Vagina (tissue), 2 donors: Measurements from ENCODE around the gene CCDC184.
"Not testable (repeated sequence)": the region's sequence is repeated elsewhere in the genome, so short reads cannot be mapped to it uniquely, and the experiment has no call there.

Experiments used
- POLR2A ChIP-seq, 2 donors: fragments of 450-650 bp; IDR thresholded peaks; one replicate each; pipeline ENCODE4 v1.6.1; 2017; ENCODE audit warnings: antibody characterized with exemption in 2 of 2, mild to moderate bottlenecking in 2 of 2, moderate library complexity in 2 of 2
- POLR2AphosphoS5 ChIP-seq, 2 donors: sonication (generic); formaldehyde crosslinking; IDR thresholded peaks; one replicate each; pipeline ENCODE4 v1.9.0; 2017; ENCODE audit warnings: antibody characterized with exemption in 2 of 2, mild to moderate bottlenecking in 2 of 2, low read depth in 1 of 2; ENCODE audit not compliant: insufficient read depth in 1 of 2

- not testable (repeated sequence) for TF ChIP-seq POLR2AphosphoS5 (IDR thresholded peaks at IDR 0.05; ENCODE audit: insufficient read depth in 1 of 2, low read depth in 1 of 2); POLR2A (IDR thresholded peaks at IDR 0.05)
Measured at GRCh38 chr12:48231169-48231958, 47.9 kb downstream of the CCDC184 start.
